Measurements from ENCODE around the gene MAP7D3. TPM values are rescaled to one million over a fixed set of nuclear protein-coding genes. Genes with fewer than 3 reads are reported as not detected.

Gene MAP7D3
- total RNA-seq, 2 donors from 2014 or later = 2.8 to 2.9 TPM

GRCh38 chrX:136210806-136211205, 40.4 kb downstream of the MAP7D3 start:
- no peak for TF ChIP-seq CTCF (IDR thresholded peaks at IDR 0.05)
- intact Hi-C loops (cut with DNase I) = loop anchor here (5.0 kb wide), 1 partner anchor 184 kb away; no protein-coding TSS in a partner anchor
- no peak overlapping the region for H3K27ac ChIP-seq

DNA sequence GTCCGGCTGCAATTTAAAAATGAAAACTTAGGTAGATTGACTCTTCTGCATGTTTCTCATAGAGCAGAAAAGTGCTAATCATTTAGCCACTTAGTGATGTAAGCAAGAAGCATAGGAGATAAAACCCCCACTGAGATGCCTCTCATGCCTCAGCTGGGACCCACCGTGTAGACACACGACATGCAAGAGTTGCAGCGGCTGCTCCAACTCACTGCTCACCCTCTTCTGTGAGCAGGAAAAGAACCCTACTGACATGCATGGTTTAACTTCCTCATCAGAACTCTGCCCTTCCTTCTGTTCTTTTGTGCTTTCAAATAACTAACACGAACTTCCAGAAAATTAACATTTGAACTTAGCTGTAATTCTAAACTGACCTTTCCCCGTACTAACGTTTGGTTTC, 41.0 kb downstream of the MAP7D3 start:
- Histone ChIP-seq H3K9ac (ENCODE audit: low read depth in 2 of 2, low read length in 2 of 2) (no peak overlapping the region), H3K27me3 (no peaks in the 10 kb centered on the region), H3K36me3 (no peaks in the 10 kb centered on the region), H3K9me3 (no peaks in the 10 kb centered on the region), H3K4me3 (no peak overlapping the region), H3K4me1 (no peaks in the 10 kb centered on the region), H3K27ac (no peak overlapping the region)
- TF ChIP-seq CTCF (IDR thresholded peaks at IDR 0.05) = no peak
- intact Hi-C loops (cut with DNase I) = loop anchor here (5.0 kb wide), 1 partner anchor 183 kb away; no protein-coding TSS in a partner anchor
- no peak for DNase-seq

More at GRCh38 chrX:136210806-136211205, 40.4 kb downstream of the MAP7D3 start:
- Histone ChIP-seq H3K36me3 (no peaks in the 10 kb centered on the region), H3K9me3 (no peaks in the 10 kb centered on the region), H3K4me3 (no peak overlapping the region), H3K4me1 (no peaks in the 10 kb centered on the region), H3K27me3 (no peaks in the 10 kb centered on the region), H3K9ac (ENCODE audit: low read depth in 2 of 2, low read length in 2 of 2) (no peak overlapping the region)
- DNase-seq = no peak

- no peaks in the 10 kb centered on the region for H3K36me3 ChIP-seq
- intact Hi-C loops (cut with DNase I) = loop anchor here (5.0 kb wide), 2 partner anchors 42 to 182 kb away; no protein-coding TSS in a partner anchor
- no peak overlapping the region for H3K27ac ChIP-seq
- H3K27me3 ChIP-seq = no peaks in the 10 kb centered on the region
- no peak overlapping the region for H3K4me3 ChIP-seq
- no peaks in the 10 kb centered on the region for H3K4me1 ChIP-seq
- no peak overlapping the region for H3K9ac ChIP-seq (ENCODE audit: low read depth in 2 of 2, low read length in 2 of 2)
- no peak for DNase-seq
- no peaks in the 10 kb centered on the region for H3K9me3 ChIP-seq
- no peak for TF ChIP-seq CTCF (IDR thresholded peaks at IDR 0.05)
Observed at GRCh38 chrX:136209751-136210150, 41.4 kb downstream of the MAP7D3 start.

DNA sequence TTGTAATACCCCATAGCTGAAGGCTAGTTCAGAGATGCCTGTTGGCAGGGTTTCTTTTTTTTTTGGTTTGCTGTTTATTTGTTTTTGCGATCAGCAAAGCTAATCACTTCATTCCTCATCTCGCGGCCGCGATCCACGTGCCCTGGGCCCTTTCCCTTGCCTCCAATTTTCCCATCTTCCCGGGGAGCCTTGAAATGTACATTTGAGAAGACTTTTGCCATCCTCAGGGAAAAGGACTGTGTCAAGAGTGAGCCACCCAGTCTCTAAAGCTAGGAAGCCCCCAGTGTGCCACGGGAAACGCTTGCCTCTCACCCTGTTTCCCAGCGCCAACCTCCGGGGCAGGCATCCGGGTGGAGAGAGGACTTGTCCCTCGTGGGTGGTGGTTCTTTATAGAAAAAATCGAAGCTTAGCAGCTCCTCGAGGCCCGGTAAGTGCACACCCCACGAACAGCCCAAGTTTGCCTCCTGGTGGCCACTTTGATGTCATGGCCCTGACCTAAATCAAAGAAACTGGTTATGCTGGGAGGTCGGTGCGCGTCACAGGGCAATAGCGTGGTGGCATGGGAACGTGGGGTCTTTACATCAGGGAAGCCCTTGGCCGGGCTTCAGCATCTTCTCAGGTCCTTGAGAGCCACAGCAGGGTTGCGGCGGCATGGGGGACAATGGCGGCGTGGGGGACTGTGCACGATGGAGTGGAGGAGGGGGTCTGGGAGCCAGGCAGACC, 42.0 kb downstream of the MAP7D3 start:
- no peak overlapping the region for H3K9ac ChIP-seq (ENCODE audit: low read depth in 2 of 2, low read length in 2 of 2)
- no peaks in the 10 kb centered on the region for H3K4me1 ChIP-seq
- H3K9me3 ChIP-seq = no peaks in the 10 kb centered on the region
- H3K36me3 ChIP-seq = no peaks in the 10 kb centered on the region
- intact Hi-C loops (cut with DNase I) = loop anchor here (5.0 kb wide), 1 partner anchor 42 kb away; no protein-coding TSS in a partner anchor
- no peak overlapping the region for H3K27ac ChIP-seq
- DNase-seq = peak; percentile 42
- no peaks in the 10 kb centered on the region for H3K27me3 ChIP-seq
- H3K4me3 ChIP-seq = no peak overlapping the region
- peak; percentile 43 for TF ChIP-seq CTCF (IDR thresholded peaks at IDR 0.05)

DNA sequence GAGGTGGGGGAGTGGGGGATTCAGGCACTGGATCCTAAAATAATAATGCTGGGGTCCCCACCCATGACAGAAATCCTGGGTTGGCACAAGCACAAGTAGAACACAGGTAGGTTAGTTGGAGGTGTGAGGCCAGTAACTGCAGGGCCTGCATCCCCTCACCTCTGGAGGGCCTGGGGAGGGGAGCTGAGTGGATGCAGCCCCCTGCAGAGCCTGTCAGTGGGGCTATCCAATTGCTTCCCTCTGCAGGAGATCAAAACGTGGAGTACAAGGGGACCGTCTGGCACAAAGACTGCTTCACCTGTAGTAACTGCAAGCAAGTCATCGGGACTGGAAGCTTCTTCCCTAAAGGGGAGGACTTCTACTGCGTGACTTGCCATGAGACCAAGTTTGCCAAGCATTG, 43.7 kb downstream of the MAP7D3 start:
- H3K36me3 ChIP-seq = no peaks in the 10 kb centered on the region
- no peaks in the 10 kb centered on the region for H3K9me3 ChIP-seq
- H3K9ac ChIP-seq (ENCODE audit: low read depth in 2 of 2, low read length in 2 of 2) = no peak overlapping the region
- no peak for TF ChIP-seq CTCF (IDR thresholded peaks at IDR 0.05)
- H3K27me3 ChIP-seq = no peaks in the 10 kb centered on the region
- no peak overlapping the region for H3K4me3 ChIP-seq
- DNase-seq = no peak
- no peak overlapping the region for H3K27ac ChIP-seq
- no peaks in the 10 kb centered on the region for H3K4me1 ChIP-seq
- intact Hi-C loops (cut with DNase I) = loop anchor here (5.0 kb wide), 1 partner anchor 40 kb away; no protein-coding TSS in a partner anchor

All from colonic mucosa (tissue), 4 donors.